PFSK-1 (cell line): ENCODE data around the gene CDHR5.

Source experiments
- POLR2AphosphoS5 ChIP-seq: IDR thresholded peaks from 2 replicates; pipeline ENCODE4 v1.6.1; 2012; ENCODE audit warnings: low read depth, mild to moderate bottlenecking, control low read depth, low read length, moderate library complexity
- REST ChIP-seq, 2 experiments: IDR thresholded peaks; 2 replicates each; pipeline versions ENCODE4 v1.6.1 to v1.8.0; 2011 to 2012; ENCODE audit warnings: low read depth in 2 of 2, low read length in 2 of 2, control low read depth in 1 of 2, inconsistent platforms in 1 of 2, mild to moderate bottlenecking in 1 of 2, moderate library complexity in 1 of 2; ENCODE audit not compliant: insufficient read depth in 1 of 2
- TAF1 ChIP-seq: IDR thresholded peaks from 2 replicates; pipeline ENCODE4 v1.6.1; 2012; ENCODE audit warnings: low read length, control low read depth, borderline replicate concordance; ENCODE audit not compliant: insufficient read depth

DNA sequence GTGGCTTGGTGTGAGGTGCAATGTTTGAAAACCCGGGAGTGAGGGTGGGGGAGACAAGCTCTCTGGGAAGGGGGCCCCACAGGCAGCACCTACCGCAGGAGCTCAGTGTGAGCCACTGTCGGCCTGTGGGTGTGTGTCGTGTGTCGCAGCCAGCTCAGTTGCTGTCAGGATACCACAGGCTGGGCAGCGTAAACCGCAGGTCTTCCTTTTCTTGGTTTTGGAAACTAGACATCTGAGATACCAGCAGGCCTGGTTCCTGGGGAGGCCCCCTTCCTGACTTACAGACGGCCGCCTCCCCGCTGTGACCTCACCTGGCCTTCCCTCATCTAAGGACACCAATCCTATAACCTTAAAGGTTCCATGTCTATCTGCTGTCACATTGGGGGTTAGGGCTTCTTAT, 28.4 kb downstream of the CDHR5 start:
- TF ChIP-seq POLR2AphosphoS5: no peak
- TF ChIP-seq TAF1: no peak
- TF ChIP-seq REST (IDR thresholded peaks at IDR 0.05; ENCODE audit: insufficient read depth in 1 of 2, low read depth in 2 of 2, low read length in 2 of 2): no peak
